ENCODE results near the gene GRIK3. TPM values are rescaled to one million over a fixed set of nuclear protein-coding genes. Genes with fewer than 3 reads are reported as not detected.
A peak's percentile ranks its signal among the peaks of the same experiment; 100 is the strongest.

The GRIK3 gene
- 13.1 and 16.3 TPM in 2 replicates for total RNA-seq (2014; rRNA removed; shearing (Covaris generic))
- 48.6 and 55.0 TPM in 2 replicates for total RNA-seq (2022)
- percentile 75 among the genes with signal in this experiment for Bru-seq, nascent RNA
- percentile 76 among the genes with signal in this experiment for BruChase-seq, experiment 1, labeled RNA remaining after a 6-hour chase
- BruChase-seq, experiment 2, labeled RNA remaining after a 2-hour chase = percentile 75 among the genes with signal in this experiment
- long read RNA-seq, transcript GRIK3-202 (15 exons, 2,955 nt) = major isoform, 22 of 77 reads
- long read RNA-seq, partial matches to known transcripts = 18 of 77 reads
- long read RNA-seq, other reads (novel, unspliced or antisense) = 37 of 77 reads

DNA sequence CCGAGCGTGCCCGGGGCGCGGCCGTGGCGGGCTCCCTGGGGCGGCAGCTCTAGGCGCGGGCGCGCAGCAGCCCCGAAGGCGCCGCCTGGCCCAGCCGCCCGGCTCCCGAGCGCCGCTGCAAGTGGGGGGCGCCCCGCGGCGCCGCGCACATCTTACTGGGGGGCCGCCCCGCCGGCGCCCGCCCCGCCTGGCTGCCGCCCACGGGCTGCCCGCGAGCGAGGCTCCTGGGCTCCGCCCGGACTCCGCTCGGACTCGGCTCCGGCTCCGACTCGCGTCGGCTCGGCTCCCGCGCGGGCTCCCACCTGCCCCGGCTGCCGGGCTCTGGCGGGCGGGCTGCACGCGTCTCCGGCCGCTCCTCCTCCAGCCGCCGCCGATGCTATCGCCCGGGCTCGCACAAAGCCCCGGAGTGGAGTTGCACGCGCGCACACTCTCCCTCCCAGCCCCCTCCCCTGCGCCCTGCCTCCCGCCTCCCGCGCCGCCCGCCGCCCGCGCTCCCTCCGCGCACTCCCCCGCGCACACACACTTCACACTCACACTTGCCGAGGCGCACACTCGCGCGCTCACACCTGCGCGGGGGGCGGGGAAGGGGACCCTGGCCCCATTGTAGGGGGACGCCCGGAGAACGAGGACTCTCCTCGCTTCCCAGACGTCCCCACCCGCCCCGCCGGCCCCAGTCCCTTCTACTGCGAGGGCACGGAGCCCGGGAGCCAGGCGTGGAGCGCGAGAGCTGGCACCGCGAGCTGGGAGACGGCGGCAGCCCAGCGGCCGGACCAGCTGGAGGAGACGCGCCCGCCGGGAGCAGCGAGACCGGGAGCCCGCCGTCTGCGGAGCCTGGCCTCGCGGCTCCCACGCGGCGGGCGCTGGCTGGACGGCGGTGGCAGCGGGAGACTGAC, at the start of gene GRIK3:
GRIK3 (minus strand) TSS at position 395 of the 893 bp plus-strand sequence. CDS start 407 bp downstream, outside the sequence.
- peaks cover 84% of the 10 kb centered on the region for H3K4me1 ChIP-seq (ENCODE audit: insufficient read depth, low read length, poor library complexity, severe bottlenecking)
- H2AFZ ChIP-seq (ENCODE audit: low read length) = peak within 1 kb of the TSS; percentile 58
- no peaks in the 10 kb centered on the region for H3K36me3 ChIP-seq (ENCODE audit: insufficient read depth, low read length)
- peak; percentile 66 for DNase-seq (ENCODE audit: low spot score)
- peaks cover 33% of the 10 kb centered on the region; the same call in 1 of the 2 replicates for H3K79me2 ChIP-seq (ENCODE audit: insufficient read depth, low read depth, low read length)
- no peak within 1 kb of the TSS for H3K27ac ChIP-seq (ENCODE audit: low read depth, low read length, poor library complexity, severe bottlenecking)
- H3K9me3 ChIP-seq (ENCODE audit: low read length) = no peaks in the 10 kb centered on the region
- intact Hi-C loops (cut with micrococcal nuclease; ENCODE audit: unreplicated experiment) = loop anchor here (5.0 kb wide), 2 partner anchors 288 to 398 kb away; no protein-coding TSS in a partner anchor
- CTCF ChIA-PET (ENCODE audit: unreplicated experiment) = no interaction called here
- H3K4me3 ChIP-seq (ENCODE audit: low read depth, low read length, poor library complexity, severe bottlenecking) = peak within 1 kb of the TSS; percentile 73
- no TSS peak for BruUV-seq (replicated peaks)
- H3K9me2 ChIP-seq (ENCODE audit: insufficient read depth, low read length) = no peaks in the 10 kb centered on the region
- H4K20me1 ChIP-seq (ENCODE audit: insufficient read depth, low read length) = no peaks in the 10 kb centered on the region
- POLR2A ChIA-PET = no interaction called here
- H3K4me2 ChIP-seq (ENCODE audit: low read length) = peak within 1 kb of the TSS; percentile 64
- TF ChIP-seq EZH2phosphoT487 (IDR thresholded peaks at IDR 0.05; ENCODE audit: borderline replicate concordance, low read depth, low read length) (no peak), CTCF (conservative IDR thresholded peaks at IDR 0.05; ENCODE audit: low read length) (no peak)

DNA sequence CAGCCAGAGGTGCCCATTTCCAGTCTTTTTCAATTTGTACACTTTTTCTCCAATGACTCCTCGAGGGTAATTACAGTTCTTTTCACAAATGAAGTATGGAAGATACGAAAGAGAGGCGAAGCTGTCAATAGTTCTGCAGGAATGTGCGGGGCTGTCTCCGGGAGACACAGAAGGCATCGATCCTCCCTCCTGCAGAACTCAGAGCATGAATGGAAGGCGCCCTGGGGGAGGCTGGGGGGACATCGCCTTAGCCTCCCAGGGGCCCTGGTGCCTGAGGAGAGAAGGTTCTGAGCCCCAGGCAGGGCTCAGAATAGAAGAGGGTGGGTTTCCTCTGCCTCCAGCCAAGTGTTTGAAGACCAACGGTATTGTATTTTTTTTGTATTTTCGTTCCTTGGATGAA, 49.7 kb upstream of the GRIK3 start:
- no TSS peak for BruUV-seq (replicated peaks)
- H3K4me2 ChIP-seq (ENCODE audit: low read length) = no peak overlapping the region
- H3K27ac ChIP-seq (ENCODE audit: low read depth, low read length, poor library complexity, severe bottlenecking) = no peak overlapping the region
- no peaks in the 10 kb centered on the region for H3K9me2 ChIP-seq (ENCODE audit: insufficient read depth, low read length)
- TF ChIP-seq CTCF (conservative IDR thresholded peaks at IDR 0.05; ENCODE audit: low read length) (no peak), EZH2phosphoT487 (IDR thresholded peaks at IDR 0.05; ENCODE audit: borderline replicate concordance, low read depth, low read length) (no peak)
- no peak overlapping the region for H3K4me3 ChIP-seq (ENCODE audit: low read depth, low read length, poor library complexity, severe bottlenecking)
- DNase-seq (ENCODE audit: low spot score) = no peak
- ChIA-PET POLR2A (no interaction called here), CTCF (ENCODE audit: unreplicated experiment) (no interaction called here)
- H4K20me1 ChIP-seq (ENCODE audit: insufficient read depth, low read length) = no peaks in the 10 kb centered on the region
- intact Hi-C loops (cut with micrococcal nuclease; ENCODE audit: unreplicated experiment) = no loop called here
- H2AFZ ChIP-seq (ENCODE audit: low read length) = no peak overlapping the region
- no peaks in the 10 kb centered on the region for H3K4me1 ChIP-seq (ENCODE audit: insufficient read depth, low read length, poor library complexity, severe bottlenecking)
- H3K36me3 ChIP-seq (ENCODE audit: insufficient read depth, low read length) = no peaks in the 10 kb centered on the region
- no peaks in the 10 kb centered on the region for H3K9me3 ChIP-seq (ENCODE audit: low read length)
- no peaks in the 10 kb centered on the region for H3K79me2 ChIP-seq (ENCODE audit: insufficient read depth, low read depth, low read length)

All from OCI-LY7 (cell line).